GM12875 (cell line): ENCODE measurements around the gene PNRC1.
"Not testable (repeated sequence)": the region's sequence is repeated elsewhere in the genome, so short reads cannot be mapped to it uniquely, and the experiment has no call there.

Source experiments
- H3K4me3 ChIP-seq: one replicate; pipeline ENCODE4 v1.5.1; 2011; ENCODE audit warnings: low read depth, low read length, control low read depth
- TF ChIP-seq, protein P1 (sequence below): IDR thresholded peaks from 2 replicates; pipeline ENCODE4 v1.5.1; 2011; ENCODE audit warnings: low read depth, mild to moderate bottlenecking, control low read depth, inconsistent platforms, low read length, moderate library complexity, borderline replicate concordance; ENCODE audit not compliant: insufficient read depth

The PNRC1 gene

DNA sequence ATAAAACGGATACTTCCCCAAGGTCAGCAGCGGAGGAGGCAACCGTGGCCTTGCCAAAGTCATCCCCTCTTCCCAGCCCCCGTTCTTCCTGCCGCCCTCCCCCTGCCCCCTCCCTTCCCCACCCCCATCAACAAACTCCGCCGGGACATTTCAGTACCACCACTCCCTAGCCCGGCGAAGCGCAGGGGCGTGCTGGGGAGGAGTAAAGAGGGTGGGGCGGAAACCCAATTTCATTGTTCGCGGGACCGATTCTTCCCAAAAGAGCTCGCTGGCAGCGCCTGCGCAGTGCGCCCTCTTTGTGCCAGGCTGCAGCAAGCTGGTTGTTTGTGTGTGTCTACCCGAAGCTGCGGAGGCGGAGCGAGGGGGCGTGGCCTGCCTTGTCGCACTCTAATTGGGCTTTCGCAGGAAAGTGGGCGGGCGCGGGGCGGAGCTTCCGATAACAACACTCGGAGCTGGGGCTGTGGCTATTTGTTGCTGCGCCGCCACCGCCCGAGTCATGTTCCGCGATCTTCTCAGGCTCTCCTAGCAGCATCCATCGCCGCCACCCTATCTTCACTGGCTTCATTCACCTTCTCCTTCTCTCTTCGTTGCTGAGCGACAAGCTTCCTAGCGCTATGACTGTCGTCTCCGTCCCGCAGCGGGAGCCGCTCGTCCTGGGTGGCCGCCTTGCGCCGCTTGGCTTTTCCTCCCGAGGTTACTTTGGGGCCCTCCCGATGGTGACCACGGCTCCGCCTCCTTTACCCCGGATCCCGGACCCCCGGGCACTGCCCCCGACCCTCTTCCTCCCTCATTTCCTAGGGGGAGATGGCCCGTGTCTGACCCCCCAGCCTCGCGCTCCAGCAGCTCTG is at the start of gene PNRC1:
TSS of gene PNRC1 (plus strand) at position 471 of the 848 bp plus-strand sequence. CDS start at position 615, 144 bp downstream.
- TF ChIP-seq, protein P1, sequence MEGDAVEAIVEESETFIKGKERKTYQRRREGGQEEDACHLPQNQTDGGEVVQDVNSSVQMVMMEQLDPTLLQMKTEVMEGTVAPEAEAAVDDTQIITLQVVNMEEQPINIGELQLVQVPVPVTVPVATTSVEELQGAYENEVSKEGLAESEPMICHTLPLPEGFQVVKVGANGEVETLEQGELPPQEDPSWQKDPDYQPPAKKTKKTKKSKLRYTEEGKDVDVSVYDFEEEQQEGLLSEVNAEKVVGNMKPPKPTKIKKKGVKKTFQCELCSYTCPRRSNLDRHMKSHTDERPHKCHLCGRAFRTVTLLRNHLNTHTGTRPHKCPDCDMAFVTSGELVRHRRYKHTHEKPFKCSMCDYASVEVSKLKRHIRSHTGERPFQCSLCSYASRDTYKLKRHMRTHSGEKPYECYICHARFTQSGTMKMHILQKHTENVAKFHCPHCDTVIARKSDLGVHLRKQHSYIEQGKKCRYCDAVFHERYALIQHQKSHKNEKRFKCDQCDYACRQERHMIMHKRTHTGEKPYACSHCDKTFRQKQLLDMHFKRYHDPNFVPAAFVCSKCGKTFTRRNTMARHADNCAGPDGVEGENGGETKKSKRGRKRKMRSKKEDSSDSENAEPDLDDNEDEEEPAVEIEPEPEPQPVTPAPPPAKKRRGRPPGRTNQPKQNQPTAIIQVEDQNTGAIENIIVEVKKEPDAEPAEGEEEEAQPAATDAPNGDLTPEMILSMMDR, result no peak
- H3K4me3 ChIP-seq, result peak within 1 kb of the TSS; percentile 90

DNA sequence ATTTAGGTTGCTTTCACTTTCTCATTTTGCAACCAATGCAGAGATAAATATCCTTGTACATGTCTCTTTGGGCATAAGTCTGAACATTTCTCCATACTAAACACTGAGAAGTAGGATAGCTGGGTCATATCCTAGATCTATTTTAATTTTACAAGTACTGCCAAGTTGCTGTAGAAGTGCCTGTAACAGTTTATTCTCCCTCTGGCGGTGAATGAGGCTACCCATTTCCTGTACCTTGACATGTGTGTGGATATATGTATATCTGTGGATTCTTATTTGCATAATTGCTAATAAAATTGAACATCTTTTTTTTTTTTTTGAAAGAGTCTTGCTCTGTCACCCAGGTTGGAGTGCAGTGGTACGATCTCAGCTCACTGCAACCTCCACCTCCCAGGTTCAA is 48.0 kb upstream of the PNRC1 start:
- TF ChIP-seq, protein P1, result no peak
- no peak overlapping the region for H3K4me3 ChIP-seq

DNA sequence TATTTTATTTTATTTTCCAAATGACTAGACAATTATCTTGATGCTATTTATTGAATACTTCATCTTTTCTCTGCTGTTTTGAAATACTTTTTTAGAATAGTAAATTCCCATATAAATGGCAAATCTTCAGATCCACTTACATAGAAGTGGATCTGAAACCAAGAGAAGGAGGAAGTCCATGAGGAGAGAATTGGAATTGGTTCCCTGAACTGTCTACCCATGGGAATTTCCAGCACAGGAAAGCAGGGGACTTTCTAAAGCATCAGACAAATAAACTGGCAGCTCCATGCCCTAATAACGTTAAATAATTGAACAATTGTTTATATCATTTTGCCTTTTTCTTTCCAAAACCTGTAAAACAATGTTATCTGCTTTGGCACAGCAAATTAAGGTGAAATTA is 47.1 kb upstream of the PNRC1 start:
- no peak overlapping the region for H3K4me3 ChIP-seq
- TF ChIP-seq, protein P1, result no peak

DNA sequence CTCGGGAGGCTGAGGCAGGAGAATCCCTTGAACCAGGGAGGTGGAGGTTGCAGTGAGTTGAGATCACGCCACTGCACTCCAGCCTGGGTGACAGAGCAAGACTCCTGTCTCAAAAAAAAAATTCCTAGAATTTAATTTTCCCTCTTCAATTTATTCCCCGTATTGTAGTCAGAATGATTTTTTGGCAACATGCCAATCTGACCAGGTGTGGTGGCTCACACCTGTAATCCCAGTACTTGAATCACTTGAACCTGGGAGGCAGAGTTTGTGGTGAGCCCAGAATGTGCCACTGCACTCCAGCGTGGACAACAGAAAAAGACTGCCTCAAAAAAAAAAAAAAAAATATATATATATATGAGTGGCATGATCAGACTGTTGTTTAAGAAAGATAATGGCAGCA is 46.4 kb upstream of the PNRC1 start:
- H3K4me3 ChIP-seq, result not testable (repeated sequence)

DNA sequence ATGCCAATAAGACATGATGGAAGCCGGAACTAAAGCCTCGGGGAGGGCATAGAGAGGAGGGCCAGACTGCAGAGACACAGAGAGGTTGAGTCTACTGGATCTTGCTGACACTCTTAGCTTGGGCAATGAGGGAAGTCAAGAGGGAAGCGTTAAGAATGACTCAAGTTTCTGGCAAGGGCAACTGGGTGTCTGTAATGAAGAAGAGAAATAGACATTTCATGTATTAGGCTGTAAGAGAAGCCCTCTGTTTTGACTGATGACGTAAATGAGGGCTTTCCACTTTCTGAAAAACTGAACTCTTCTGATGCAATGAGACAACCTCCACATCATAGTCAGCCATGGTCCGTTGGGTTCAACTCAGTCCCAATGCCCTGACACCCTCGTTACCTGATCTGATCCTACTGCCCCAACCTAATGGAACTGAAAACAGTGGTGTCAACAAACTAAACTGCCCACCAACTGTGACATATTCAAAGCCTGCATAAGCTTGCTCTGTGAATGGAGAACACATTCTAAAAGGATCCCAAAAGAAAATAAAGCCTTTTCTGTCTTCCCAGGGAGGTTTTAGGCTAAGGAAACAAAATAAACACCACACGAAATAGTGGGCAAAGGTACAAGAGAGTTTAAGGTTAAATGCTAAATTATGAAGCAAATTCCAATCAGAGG is 45.8 kb upstream of the PNRC1 start:
- H3K4me3 ChIP-seq, result no peak overlapping the region
- TF ChIP-seq, protein P1, result no peak

DNA sequence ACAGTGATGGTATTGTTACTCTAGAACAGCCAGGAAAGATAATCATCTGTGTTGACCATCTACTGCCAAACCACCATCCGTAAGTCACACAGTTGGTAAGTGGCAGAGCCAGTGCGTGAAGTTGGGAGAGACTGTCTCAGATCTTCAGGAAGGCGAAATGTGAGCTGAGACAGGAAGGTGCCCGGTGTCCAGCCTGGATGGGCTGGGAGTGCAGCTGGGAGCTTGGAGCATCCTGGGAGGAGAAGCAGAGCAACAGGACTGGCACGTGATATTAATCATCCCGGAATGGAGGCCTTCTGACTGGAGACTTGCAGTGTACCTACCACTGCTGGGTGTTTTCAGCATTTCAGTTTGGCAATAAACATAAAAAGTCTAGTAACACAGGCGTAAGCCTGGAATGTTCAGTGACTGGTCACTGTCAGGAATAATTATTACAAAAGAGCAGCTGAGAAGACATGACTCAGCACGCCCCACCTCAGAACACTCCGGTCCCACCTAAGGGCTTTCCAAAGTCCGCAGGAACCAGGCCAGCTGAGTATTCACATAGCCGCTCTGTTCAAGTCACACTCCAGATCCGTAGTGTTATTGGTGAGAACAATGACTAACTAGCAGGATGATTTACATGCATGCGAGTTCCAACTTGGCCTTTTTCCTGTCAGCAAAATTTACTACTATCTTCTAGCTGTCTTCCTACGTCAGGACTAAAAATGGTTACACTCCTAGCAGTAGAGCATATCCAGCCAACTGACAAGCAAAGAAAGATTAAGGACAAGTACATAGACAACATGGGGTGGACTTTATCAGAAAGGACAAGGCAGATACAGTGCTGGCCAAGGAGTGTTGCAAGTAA is 45.1 kb upstream of the PNRC1 start:
- TF ChIP-seq, protein P1, result no peak
- no peak overlapping the region for H3K4me3 ChIP-seq
